Brain microvascular endothelial cell (primary cell): ENCODE measurements around the gene GRIK3.

Experiments used
- DNase-seq: peaks from one replicate; pipeline ENCODE4 v3.0.0-alpha.2; 2020
- H3K27ac ChIP-seq: fragments of 250-450 bp; sonication (Bioruptor Pico); 2 replicates; pipeline ENCODE4 v1.5.1; 2020; ENCODE audit warnings: mild to moderate bottlenecking, moderate library complexity
- H3K27me3 ChIP-seq: fragments of 250-450 bp; sonication (Bioruptor Pico); replicated peaks from 2 replicates; pipeline ENCODE4 v1.5.1; 2020; ENCODE audit warnings: mild to moderate bottlenecking
- H3K36me3 ChIP-seq: fragments of 250-450 bp; sonication (Bioruptor Pico); replicated peaks from 2 replicates; pipeline ENCODE4 v1.5.1; 2020; ENCODE audit warnings: mild to moderate bottlenecking
- H3K4me3 ChIP-seq: 2 replicates; pipeline ENCODE4 v1.5.1; 2011; ENCODE audit warnings: low read depth, mild to moderate bottlenecking, control low read depth, low read length, moderate library complexity
- CTCF ChIP-seq: IDR thresholded peaks from 2 replicates; pipeline ENCODE4 v1.5.1; 2011; ENCODE audit warnings: low read depth, mild to moderate bottlenecking, moderate library complexity, low read length, control low read depth, inconsistent platforms; ENCODE audit errors: missing control alignments
- in situ Hi-C: cut with HindIII; loops from 2 replicates; pipeline ENCODE4 v1.10.0; 2017; ENCODE audit warnings: low sequenced_read_pairs, low pct_ligation_motif_present

The GRIK3 gene

GRCh38 chr1:37020653-37021277 is 13.6 kb downstream of the GRIK3 start:
- in situ Hi-C loops, result no loop called here
- no peak for TF ChIP-seq CTCF
- Histone ChIP-seq H3K36me3 (no peaks in the 10 kb centered on the region), H3K27ac (no peak overlapping the region), H3K27me3 (no peaks in the 10 kb centered on the region), H3K4me3 (no peak overlapping the region)
- no peak for DNase-seq

- in situ Hi-C loops, result no loop called here
- Histone ChIP-seq H3K27ac (no peak overlapping the region), H3K27me3 (no peaks in the 10 kb centered on the region), H3K4me3 (no peak overlapping the region), H3K36me3 (no peaks in the 10 kb centered on the region)
- no peak for TF ChIP-seq CTCF
- DNase-seq, result no peak
Measured at GRCh38 chr1:37018510-37018909, 15.8 kb downstream of the GRIK3 start.

GRCh38 chr1:37017720-37018119 is 16.6 kb downstream of the GRIK3 start:
- no peak for DNase-seq
- TF ChIP-seq CTCF, result no peak
- no peaks in the 10 kb centered on the region for H3K27me3 ChIP-seq
- H3K36me3 ChIP-seq, result no peaks in the 10 kb centered on the region
- H3K4me3 ChIP-seq, result no peak overlapping the region
- no peak overlapping the region for H3K27ac ChIP-seq
- in situ Hi-C loops, result no loop called here

- in situ Hi-C loops, result no loop called here
- H3K27ac ChIP-seq, result no peak overlapping the region
- no peak for TF ChIP-seq CTCF
- H3K27me3 ChIP-seq, result no peaks in the 10 kb centered on the region
- H3K4me3 ChIP-seq, result no peak overlapping the region
- no peak for DNase-seq
- no peaks in the 10 kb centered on the region for H3K36me3 ChIP-seq
Measured at GRCh38 chr1:37016121-37016520, 18.2 kb downstream of the GRIK3 start.

GRCh38 chr1:37015713-37016112 is 18.6 kb downstream of the GRIK3 start:
- Histone ChIP-seq H3K4me3 (no peak overlapping the region), H3K27me3 (no peaks in the 10 kb centered on the region), H3K27ac (no peak overlapping the region), H3K36me3 (no peaks in the 10 kb centered on the region)
- in situ Hi-C loops, result no loop called here
- no peak for TF ChIP-seq CTCF
- DNase-seq, result no peak

GRCh38 chr1:37012226-37012625 is 22.1 kb downstream of the GRIK3 start:
- in situ Hi-C loops, result no loop called here
- no peaks in the 10 kb centered on the region for H3K27me3 ChIP-seq
- TF ChIP-seq CTCF, result no peak
- no peak overlapping the region for H3K27ac ChIP-seq
- DNase-seq, result no peak
- no peaks in the 10 kb centered on the region for H3K36me3 ChIP-seq
- H3K4me3 ChIP-seq, result no peak overlapping the region
